HCT116 (cell line): Measurements from ENCODE around the gene COQ8B.

ENCODE experiments used
- CTCF ChIP-seq, 3 experiments: fragments of 200-600 bp in 1 of 3; sonication (generic) in 1 of 3; IDR thresholded peaks in 2 of 3; conservative IDR thresholded peaks in 1 of 3; 2 replicates each; pipeline ENCODE4 v1.5.1; 2012 to 2017; ENCODE audit warnings: low read depth in 2 of 3, low read length in 2 of 3, antibody characterized with exemption in 1 of 3, borderline replicate concordance in 1 of 3, control low read depth in 1 of 3, mild to moderate bottlenecking in 1 of 3, mixed read lengths in 1 of 3, mixed run types in 1 of 3, moderate library complexity in 1 of 3; ENCODE audit not compliant: insufficient read depth in 1 of 3
- POLR2AphosphoS5 ChIP-seq: IDR thresholded peaks from 2 replicates; pipeline ENCODE4 v1.6.1; 2011; ENCODE audit warnings: mild to moderate bottlenecking, low read depth, low read length, moderate library complexity
- REST ChIP-seq: IDR thresholded peaks from 2 replicates; pipeline ENCODE4 v1.6.1; 2012; ENCODE audit warnings: low read depth
- SIN3A ChIP-seq: IDR thresholded peaks from 2 replicates; pipeline ENCODE4 v1.6.1; 2012; ENCODE audit warnings: low read depth
- TF ChIP-seq, protein P1 (sequence below): IDR thresholded peaks from 2 replicates; pipeline ENCODE4 v1.6.1; 2011; ENCODE audit warnings: mild to moderate bottlenecking, low read length, moderate library complexity; ENCODE audit not compliant: insufficient replicate concordance; ENCODE audit errors: extremely low read depth

- TF ChIP-seq, protein P1, sequence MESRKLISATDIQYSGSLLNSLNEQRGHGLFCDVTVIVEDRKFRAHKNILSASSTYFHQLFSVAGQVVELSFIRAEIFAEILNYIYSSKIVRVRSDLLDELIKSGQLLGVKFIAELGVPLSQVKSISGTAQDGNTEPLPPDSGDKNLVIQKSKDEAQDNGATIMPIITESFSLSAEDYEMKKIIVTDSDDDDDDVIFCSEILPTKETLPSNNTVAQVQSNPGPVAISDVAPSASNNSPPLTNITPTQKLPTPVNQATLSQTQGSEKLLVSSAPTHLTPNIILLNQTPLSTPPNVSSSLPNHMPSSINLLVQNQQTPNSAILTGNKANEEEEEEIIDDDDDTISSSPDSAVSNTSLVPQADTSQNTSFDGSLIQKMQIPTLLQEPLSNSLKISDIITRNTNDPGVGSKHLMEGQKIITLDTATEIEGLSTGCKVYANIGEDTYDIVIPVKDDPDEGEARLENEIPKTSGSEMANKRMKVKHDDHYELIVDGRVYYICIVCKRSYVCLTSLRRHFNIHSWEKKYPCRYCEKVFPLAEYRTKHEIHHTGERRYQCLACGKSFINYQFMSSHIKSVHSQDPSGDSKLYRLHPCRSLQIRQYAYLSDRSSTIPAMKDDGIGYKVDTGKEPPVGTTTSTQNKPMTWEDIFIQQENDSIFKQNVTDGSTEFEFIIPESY, result no peak
- TF ChIP-seq SIN3A, result no peak
- no peak for TF ChIP-seq CTCF (IDR thresholded peaks at IDR 0.05 in 2 of 3, conservative IDR thresholded peaks at IDR 0.05 in 1 of 3; ENCODE audit: borderline replicate concordance in 1 of 3, insufficient read depth in 1 of 3, low read depth in 2 of 3, low read length in 2 of 3)
- no peak for TF ChIP-seq REST
- no peak for TF ChIP-seq POLR2AphosphoS5
Measured at GRCh38 chr19:40674291-40674690, 42.4 kb downstream of the COQ8B start.
